GM21529 (cell line): Measurements from ENCODE around the gene SMIM13.

ENCODE experiments used
- ATAC-seq: cut with Tn5 transposase; IDR thresholded peaks from one replicate; pipeline ENCODE4 v1.9.1; 2021; ENCODE audit not compliant: unreplicated experiment

SMIM13 gene

GRCh38 chr6:11120271-11121005 lies 26.8 kb downstream of the SMIM13 start:
- no peak for ATAC-seq

- no peak for ATAC-seq
These were observed 28.2 kb downstream of the SMIM13 start for GRCh38 chr6:11121851-11122250.

GRCh38 chr6:11122380-11122779 lies 28.7 kb downstream of the SMIM13 start:
- ATAC-seq: no peak

- ATAC-seq: no peak
These were observed 30.3 kb downstream of the SMIM13 start for GRCh38 chr6:11123978-11124377.

- no peak for ATAC-seq
These were observed 33.2 kb downstream of the SMIM13 start for GRCh38 chr6:11126876-11127275.

- ATAC-seq: no peak
These were observed 35.0 kb downstream of the SMIM13 start for GRCh38 chr6:11128608-11129007.

GRCh38 chr6:11129908-11130565 lies 36.4 kb downstream of the SMIM13 start:
- ATAC-seq: no peak

- no peak for ATAC-seq
These were observed 37.0 kb downstream of the SMIM13 start for GRCh38 chr6:11130605-11131004.

- ATAC-seq: no peak
These were observed 38.7 kb downstream of the SMIM13 start for GRCh38 chr6:11132194-11132888.

- no peak for ATAC-seq
These were observed 39.6 kb downstream of the SMIM13 start for GRCh38 chr6:11133281-11133680.

GRCh38 chr6:11136809-11137208 lies 43.2 kb downstream of the SMIM13 start:
- no peak for ATAC-seq

GRCh38 chr6:11139051-11139960 lies 45.7 kb downstream of the SMIM13 start:
- peak; percentile 48 for ATAC-seq

GRCh38 chr6:11140056-11140455 lies 46.4 kb downstream of the SMIM13 start:
- no peak for ATAC-seq

- no peak for ATAC-seq
These were observed 47.7 kb downstream of the SMIM13 start for GRCh38 chr6:11141295-11141694.

GRCh38 chr6:11142296-11143027 lies 48.8 kb downstream of the SMIM13 start:
- ATAC-seq: no peak

GRCh38 chr6:11143394-11144371 lies 50.0 kb downstream of the SMIM13 start:
- no peak for ATAC-seq

- peak; percentile 89 for ATAC-seq
These were observed 50.8 kb downstream of the SMIM13 start for GRCh38 chr6:11144393-11144851.

- ATAC-seq: no peak
These were observed 52.6 kb downstream of the SMIM13 start for GRCh38 chr6:11146117-11146826.
